Hematopoietic multipotent progenitor cell treated with erythropoietin and hydrocortisone succinate and interleukin-3 and kit ligand, for 4 days (in vitro differentiated cells): ENCODE results near the gene IL1RAPL1.
A peak's percentile ranks its signal among the peaks of the same experiment; 100 is the strongest.

ENCODE experiments used
- DNase-seq: peaks from one replicate; pipeline ENCODE4 v3.0.0-alpha.2; 2015

Gene IL1RAPL1

GRCh38 chrX:29138003-29138402 lies 550.8 kb downstream of the IL1RAPL1 start:
- no peak for DNase-seq

GRCh38 chrX:29143356-29143755 lies 556.1 kb downstream of the IL1RAPL1 start:
- no peak for DNase-seq

GRCh38 chrX:29143756-29144155 lies 556.5 kb downstream of the IL1RAPL1 start:
- DNase-seq: no peak

- no peak for DNase-seq
Measured at GRCh38 chrX:29145316-29145715, 558.1 kb downstream of the IL1RAPL1 start.

GRCh38 chrX:29148511-29148910 lies 561.3 kb downstream of the IL1RAPL1 start:
- no peak for DNase-seq

GRCh38 chrX:29155286-29155685 lies 568.0 kb downstream of the IL1RAPL1 start:
- no peak for DNase-seq

GRCh38 chrX:29172880-29173279 lies 585.6 kb downstream of the IL1RAPL1 start:
- no peak for DNase-seq

GRCh38 chrX:29187264-29187663 lies 600.0 kb downstream of the IL1RAPL1 start:
- DNase-seq: no peak

- no peak for DNase-seq
Measured at GRCh38 chrX:29196501-29196900, 609.3 kb downstream of the IL1RAPL1 start.

- no peak for DNase-seq
Measured at GRCh38 chrX:29215251-29215650, 628.0 kb downstream of the IL1RAPL1 start.

- no peak for DNase-seq
Measured at GRCh38 chrX:29225670-29226069, 638.4 kb downstream of the IL1RAPL1 start.

GRCh38 chrX:29229802-29230201 lies 642.6 kb downstream of the IL1RAPL1 start:
- DNase-seq: no peak

- DNase-seq: peak; percentile 14
Measured at GRCh38 chrX:29231800-29232199, 644.6 kb downstream of the IL1RAPL1 start.

- no peak for DNase-seq
Measured at GRCh38 chrX:29233592-29234183, 646.4 kb downstream of the IL1RAPL1 start.

- DNase-seq: no peak
Measured at GRCh38 chrX:29237972-29238371, 650.7 kb downstream of the IL1RAPL1 start.

GRCh38 chrX:29241809-29242208 lies 654.6 kb downstream of the IL1RAPL1 start:
- no peak for DNase-seq

GRCh38 chrX:29242856-29243255 lies 655.6 kb downstream of the IL1RAPL1 start:
- no peak for DNase-seq

GRCh38 chrX:29243942-29244341 lies 656.7 kb downstream of the IL1RAPL1 start:
- no peak for DNase-seq

GRCh38 chrX:29254515-29254914 lies 667.3 kb downstream of the IL1RAPL1 start:
- DNase-seq: no peak

- DNase-seq: no peak
Measured at GRCh38 chrX:29257521-29257920, 670.3 kb downstream of the IL1RAPL1 start.

- DNase-seq: no peak
Measured at GRCh38 chrX:29269390-29269789, 682.1 kb downstream of the IL1RAPL1 start.

GRCh38 chrX:29274517-29274916 lies 687.3 kb downstream of the IL1RAPL1 start:
- DNase-seq: no peak

- no peak for DNase-seq
Measured at GRCh38 chrX:29275928-29276327, 688.7 kb downstream of the IL1RAPL1 start.

- no peak for DNase-seq
Measured at GRCh38 chrX:29281078-29281742, 694.0 kb downstream of the IL1RAPL1 start.

- no peak for DNase-seq
Measured at GRCh38 chrX:29285664-29286063, 698.4 kb downstream of the IL1RAPL1 start.
